K562 (cell line): Measurements from ENCODE around the gene C11orf52. TPM values are rescaled to one million over a fixed set of nuclear protein-coding genes. Genes with fewer than 3 reads are reported as not detected.
A peak's percentile ranks its signal among the peaks of the same experiment; 100 is the strongest.

Experiments used
- BRCA1 ChIP-seq, 2 experiments: fragments of 450-650 bp in 1 of 2; sonication (generic) in 1 of 2; formaldehyde crosslinking in 1 of 2; IDR thresholded peaks; 2 replicates each; pipeline versions ENCODE4 v1.5.0 to v1.6.1; 2017 to 2020; ENCODE audit warnings: mild to moderate bottlenecking in 1 of 2, missing genetic modification reagents in 1 of 2
- C11orf30 ChIP-seq: fragments of 450-650 bp; IDR thresholded peaks from 2 replicates; pipeline ENCODE4 v1.6.1; 2016; ENCODE audit warnings: low read depth, mild to moderate bottlenecking
- GTF2A2 ChIP-seq: IDR thresholded peaks from 2 replicates; pipeline ENCODE4 v1.6.1; 2016; ENCODE audit warnings: mild to moderate bottlenecking, missing genetic modification characterization, missing compliant biosample characterization
- KLF6 ChIP-seq: fragments of 250-450 bp; sonication (Bioruptor Pico); IDR thresholded peaks from 2 replicates; pipeline ENCODE4 v1.4.0; 2020; ENCODE audit warnings: mild to moderate bottlenecking, moderate library complexity, borderline replicate concordance
- ZBTB40 ChIP-seq, 2 experiments: fragments of 450-650 bp in 1 of 2; sonication (generic) in 1 of 2; formaldehyde crosslinking in 1 of 2; IDR thresholded peaks; 2 replicates each; pipeline versions ENCODE4 v1.7.1 to v1.9.0; 2016 to 2022; ENCODE audit warnings: inconsistent platforms in 1 of 2, mild to moderate bottlenecking in 1 of 2, missing genetic modification reagents in 1 of 2
- polyA plus RNA-seq, 8 experiments: library from polyadenylated mRNA; depleted of rRNA in 4 of 8; stranded (reverse) in 5 of 8; unstranded in 3 of 8; fragments of >200 nt; fragmentation: Nextera tagmentation in 2 of 8; fragmentation: Illumina TruSeq in 1 of 8; extraction: Ambion mirVana in 2 of 8; extraction: Trizol in 1 of 8; gene quantifications; 2 replicates each; pipeline versions ENCODE4 v1.2.1 to v1.2.3, GENCODE V29; 2011 to 2014; ENCODE audit warnings: inconsistent platforms in 1 of 8, missing spikeins in 1 of 8
- total RNA-seq, 7 experiments: library from RNA; depleted of rRNA in 6 of 7; stranded (reverse); fragments of >200 nt in 6 of 7; fragmentation: Illumina TruSeq in 2 of 7; extraction: Trizol in 2 of 7; gene quantifications; 2 replicates each; pipeline versions ENCODE4 v1.2.1 to v1.2.3, GENCODE V29; 2011 to 2021; ENCODE audit warnings: low replicate concordance in 1 of 7
- TF ChIP-seq, protein P1 (sequence below): fragments of 250-450 bp; sonication (Bioruptor Pico); IDR thresholded peaks from 2 replicates; pipeline ENCODE4 v1.8.0; 2021; ENCODE audit warnings: mild to moderate bottlenecking, moderate library complexity
- TF ChIP-seq, protein P2 (sequence below): fragments of 250-450 bp; sonication (Bioruptor Pico); IDR thresholded peaks from 2 replicates; pipeline ENCODE4 v1.4.0; 2020; ENCODE audit warnings: mild to moderate bottlenecking, moderate library complexity, borderline replicate concordance
- TF ChIP-seq, protein P3 (sequence below), 2 experiments: fragments of 200-800 bp in 1 of 2; sonication (Bioruptor generic) in 1 of 2; sonication (generic) in 1 of 2; formaldehyde crosslinking in 1 of 2; IDR thresholded peaks in 1 of 2; conservative IDR thresholded peaks in 1 of 2; 2 replicates each; pipeline versions ENCODE4 v1.5.0 to v1.6.1; 2016 to 2020; ENCODE audit warnings: missing compliant biosample characterization in 1 of 2, missing genetic modification characterization in 1 of 2, missing genetic modification reagents in 1 of 2

C11orf52 gene
- total and polyA plus RNA-seq, 9 of the 15 experiments (the other 6 are each of a cell fraction or from before 2014, with no cell fraction given): 0.29 to 2.9 (median 1.0) TPM

- TF ChIP-seq, protein P1, sequence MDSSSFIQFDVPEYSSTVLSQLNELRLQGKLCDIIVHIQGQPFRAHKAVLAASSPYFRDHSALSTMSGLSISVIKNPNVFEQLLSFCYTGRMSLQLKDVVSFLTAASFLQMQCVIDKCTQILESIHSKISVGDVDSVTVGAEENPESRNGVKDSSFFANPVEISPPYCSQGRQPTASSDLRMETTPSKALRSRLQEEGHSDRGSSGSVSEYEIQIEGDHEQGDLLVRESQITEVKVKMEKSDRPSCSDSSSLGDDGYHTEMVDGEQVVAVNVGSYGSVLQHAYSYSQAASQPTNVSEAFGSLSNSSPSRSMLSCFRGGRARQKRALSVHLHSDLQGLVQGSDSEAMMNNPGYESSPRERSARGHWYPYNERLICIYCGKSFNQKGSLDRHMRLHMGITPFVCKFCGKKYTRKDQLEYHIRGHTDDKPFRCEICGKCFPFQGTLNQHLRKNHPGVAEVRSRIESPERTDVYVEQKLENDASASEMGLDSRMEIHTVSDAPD (CRISPR knock-in tag): no peak
- TF ChIP-seq KLF6 (CRISPR knock-in tag): 0 out of 2 replicates have a peak, but pooled peaks have one; percentile 71
- no peak for TF ChIP-seq C11orf30
- TF ChIP-seq ZBTB40 (IDR thresholded peaks at IDR 0.05): no peak; the same call in 1 of the 2 replicates
- no peak for TF ChIP-seq ZBTB40 (CRISPR knock-in tag; IDR thresholded peaks at IDR 0.05)
- TF ChIP-seq, protein P2, sequence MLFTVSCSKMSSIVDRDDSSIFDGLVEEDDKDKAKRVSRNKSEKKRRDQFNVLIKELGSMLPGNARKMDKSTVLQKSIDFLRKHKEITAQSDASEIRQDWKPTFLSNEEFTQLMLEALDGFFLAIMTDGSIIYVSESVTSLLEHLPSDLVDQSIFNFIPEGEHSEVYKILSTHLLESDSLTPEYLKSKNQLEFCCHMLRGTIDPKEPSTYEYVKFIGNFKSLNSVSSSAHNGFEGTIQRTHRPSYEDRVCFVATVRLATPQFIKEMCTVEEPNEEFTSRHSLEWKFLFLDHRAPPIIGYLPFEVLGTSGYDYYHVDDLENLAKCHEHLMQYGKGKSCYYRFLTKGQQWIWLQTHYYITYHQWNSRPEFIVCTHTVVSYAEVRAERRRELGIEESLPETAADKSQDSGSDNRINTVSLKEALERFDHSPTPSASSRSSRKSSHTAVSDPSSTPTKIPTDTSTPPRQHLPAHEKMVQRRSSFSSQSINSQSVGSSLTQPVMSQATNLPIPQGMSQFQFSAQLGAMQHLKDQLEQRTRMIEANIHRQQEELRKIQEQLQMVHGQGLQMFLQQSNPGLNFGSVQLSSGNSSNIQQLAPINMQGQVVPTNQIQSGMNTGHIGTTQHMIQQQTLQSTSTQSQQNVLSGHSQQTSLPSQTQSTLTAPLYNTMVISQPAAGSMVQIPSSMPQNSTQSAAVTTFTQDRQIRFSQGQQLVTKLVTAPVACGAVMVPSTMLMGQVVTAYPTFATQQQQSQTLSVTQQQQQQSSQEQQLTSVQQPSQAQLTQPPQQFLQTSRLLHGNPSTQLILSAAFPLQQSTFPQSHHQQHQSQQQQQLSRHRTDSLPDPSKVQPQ (CRISPR knock-in tag): no peak
- TF ChIP-seq GTF2A2: no peak
- TF ChIP-seq BRCA1 (IDR thresholded peaks at IDR 0.05): no peak
- no peak for TF ChIP-seq BRCA1 (CRISPR knock-in tag; IDR thresholded peaks at IDR 0.05)
- TF ChIP-seq, protein P3, sequence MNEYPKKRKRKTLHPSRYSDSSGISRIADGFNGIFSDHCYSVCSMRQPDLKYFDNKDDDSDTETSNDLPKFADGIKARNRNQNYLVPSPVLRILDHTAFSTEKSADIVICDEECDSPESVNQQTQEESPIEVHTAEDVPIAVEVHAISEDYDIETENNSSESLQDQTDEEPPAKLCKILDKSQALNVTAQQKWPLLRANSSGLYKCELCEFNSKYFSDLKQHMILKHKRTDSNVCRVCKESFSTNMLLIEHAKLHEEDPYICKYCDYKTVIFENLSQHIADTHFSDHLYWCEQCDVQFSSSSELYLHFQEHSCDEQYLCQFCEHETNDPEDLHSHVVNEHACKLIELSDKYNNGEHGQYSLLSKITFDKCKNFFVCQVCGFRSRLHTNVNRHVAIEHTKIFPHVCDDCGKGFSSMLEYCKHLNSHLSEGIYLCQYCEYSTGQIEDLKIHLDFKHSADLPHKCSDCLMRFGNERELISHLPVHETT (CRISPR knock-in tag; conservative IDR thresholded peaks at IDR 0.05 in 1 of 2, IDR thresholded peaks at IDR 0.05 in 1 of 2): peak in 1 of 2 experiments; percentile 72; a peak in 2 of 4 replicates
These were observed 8.0 kb downstream of the C11orf52 start (continued) for GRCh38 chr11:111926505-111927391.
